GM21360 (cell line): ENCODE data around the gene FLT3.
"Not testable (repeated sequence)": the region's sequence is repeated elsewhere in the genome, so short reads cannot be mapped to it uniquely, and the experiment has no call there.

Experiments used
- ATAC-seq: cut with Tn5 transposase; IDR thresholded peaks from one replicate; pipeline ENCODE4 v1.9.1; 2021; ENCODE audit warnings: mild to moderate bottlenecking, moderate library complexity; ENCODE audit not compliant: unreplicated experiment

FLT3 gene

DNA sequence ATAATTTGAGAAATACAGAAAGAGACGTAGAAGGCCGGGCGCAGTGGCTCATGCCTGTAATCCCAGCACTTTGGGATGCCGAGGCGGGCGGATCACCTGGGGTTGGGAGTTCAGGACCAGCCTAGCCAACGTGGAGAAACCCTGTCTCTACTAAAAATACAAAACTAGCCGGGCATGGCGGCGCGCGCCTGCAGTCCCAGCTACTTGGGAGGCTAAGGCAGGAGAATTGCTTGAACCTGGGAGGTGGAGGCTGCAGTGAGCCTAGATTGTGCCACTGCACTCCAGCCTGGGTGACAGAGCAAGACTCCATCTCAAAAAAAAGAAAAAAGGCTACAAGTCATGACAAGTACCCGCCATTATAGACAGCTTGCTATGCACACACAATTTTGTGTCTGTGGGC is 95.4 kb downstream of the FLT3 start:
- not testable (repeated sequence) for ATAC-seq

DNA sequence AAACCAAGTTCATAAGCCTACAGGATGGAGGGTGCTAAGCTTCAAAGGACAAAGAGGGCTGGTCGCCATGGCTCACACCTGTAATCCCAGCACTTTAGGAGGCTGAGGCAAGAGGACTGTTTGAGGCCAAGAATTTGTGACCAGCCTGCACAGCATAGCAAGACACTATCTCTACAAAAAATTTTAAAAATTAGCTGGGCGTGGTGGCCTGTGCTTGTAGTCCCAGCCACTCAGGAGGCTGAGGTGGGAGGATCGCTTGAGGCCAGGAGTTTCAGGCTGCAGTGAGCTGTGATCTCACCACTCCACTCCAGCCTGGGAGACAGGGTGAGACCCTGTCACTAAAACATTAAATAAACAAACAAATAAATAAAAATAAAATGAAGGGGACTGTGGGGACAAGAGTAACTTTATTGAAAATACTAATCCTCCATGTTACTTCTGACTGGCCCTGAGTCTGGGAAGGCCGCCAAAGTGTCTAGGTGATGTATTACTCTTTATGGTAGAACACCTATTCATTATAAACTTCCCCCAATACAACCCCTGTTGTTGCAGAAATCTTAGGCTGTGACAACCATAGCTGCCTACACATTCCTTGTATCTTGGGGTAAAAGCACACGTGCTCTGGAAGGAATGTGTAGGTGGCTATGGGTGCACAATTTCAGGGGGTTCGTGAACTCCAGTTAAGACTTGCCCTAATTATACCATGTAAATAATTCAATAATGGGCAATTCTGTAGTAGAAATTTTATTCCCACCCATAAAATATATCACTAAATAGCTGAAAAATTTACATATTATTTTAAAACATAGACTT is 97.3 kb downstream of the FLT3 start:
- no peak for ATAC-seq

DNA sequence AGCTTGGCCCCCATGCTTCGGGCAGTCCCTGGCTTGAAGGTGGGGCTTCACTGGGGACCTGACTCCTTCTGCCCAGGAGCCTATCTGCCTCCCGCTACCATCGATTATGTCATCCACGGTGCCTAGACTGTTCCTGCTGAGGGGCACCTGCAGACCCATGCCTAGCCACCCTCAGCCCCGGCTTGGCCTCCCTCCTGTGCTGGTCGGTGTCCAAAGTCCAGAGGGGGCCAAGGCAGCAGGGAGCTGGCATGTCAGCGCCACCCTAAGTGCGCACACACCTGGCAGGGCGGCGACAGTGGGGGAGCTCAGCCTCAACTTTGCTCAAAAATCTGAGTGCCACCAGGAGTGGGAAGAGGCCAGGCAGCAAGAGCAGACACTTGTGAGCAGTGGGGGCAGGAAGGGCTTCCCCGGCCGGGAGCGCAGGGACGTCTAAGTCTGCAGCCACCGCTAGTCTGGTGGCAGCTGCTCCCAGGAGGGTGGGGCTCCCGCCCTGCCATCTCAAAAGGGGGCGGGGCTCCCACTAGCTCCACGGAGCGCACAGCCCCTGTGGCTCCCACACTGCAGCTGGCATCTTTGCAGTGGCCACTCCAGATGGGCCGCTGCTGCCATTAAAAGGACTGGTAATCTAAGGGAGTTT is 98.4 kb downstream of the FLT3 start:
- no peak for ATAC-seq

DNA sequence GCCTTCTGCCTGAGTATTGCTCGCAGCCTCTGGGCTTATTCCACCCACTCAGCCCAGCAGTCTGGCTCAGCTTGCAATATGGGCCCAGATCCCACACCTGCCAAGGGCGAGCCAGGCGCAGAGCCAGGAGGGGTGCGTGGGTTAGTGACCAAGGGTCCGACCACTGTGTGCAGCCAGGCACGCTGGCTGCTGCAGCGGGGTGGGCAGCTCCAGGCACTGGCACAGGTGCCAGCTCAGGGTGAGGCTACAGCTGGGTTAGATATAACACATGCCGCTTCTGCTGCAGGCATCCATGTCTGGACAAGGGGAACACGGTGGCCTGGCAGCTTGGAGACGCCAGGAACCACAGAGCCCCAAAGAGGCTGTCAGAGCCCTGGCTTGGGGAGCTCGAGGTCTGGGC is 99.3 kb downstream of the FLT3 start:
- ATAC-seq, result no peak

DNA sequence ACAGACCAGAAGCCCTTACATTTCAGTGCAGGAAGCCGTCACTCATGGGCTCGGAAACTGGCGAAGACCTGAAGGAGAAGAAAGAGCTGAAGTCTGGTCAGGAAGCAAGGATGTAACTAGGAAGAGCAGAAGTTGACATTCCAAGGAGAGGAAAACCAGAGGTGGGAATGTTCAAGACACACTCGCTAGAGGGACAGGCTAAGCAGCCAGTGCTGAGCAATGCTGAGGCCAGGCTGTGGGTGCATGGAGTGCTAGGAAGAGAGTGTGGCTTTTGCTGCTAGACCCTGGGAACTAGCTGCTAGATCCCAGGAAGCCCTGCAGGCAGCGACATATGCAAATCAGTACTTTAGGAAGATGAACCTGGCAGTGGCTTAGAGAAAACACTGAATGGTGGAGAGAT is 99.8 kb downstream of the FLT3 start:
- ATAC-seq, result no peak

DNA sequence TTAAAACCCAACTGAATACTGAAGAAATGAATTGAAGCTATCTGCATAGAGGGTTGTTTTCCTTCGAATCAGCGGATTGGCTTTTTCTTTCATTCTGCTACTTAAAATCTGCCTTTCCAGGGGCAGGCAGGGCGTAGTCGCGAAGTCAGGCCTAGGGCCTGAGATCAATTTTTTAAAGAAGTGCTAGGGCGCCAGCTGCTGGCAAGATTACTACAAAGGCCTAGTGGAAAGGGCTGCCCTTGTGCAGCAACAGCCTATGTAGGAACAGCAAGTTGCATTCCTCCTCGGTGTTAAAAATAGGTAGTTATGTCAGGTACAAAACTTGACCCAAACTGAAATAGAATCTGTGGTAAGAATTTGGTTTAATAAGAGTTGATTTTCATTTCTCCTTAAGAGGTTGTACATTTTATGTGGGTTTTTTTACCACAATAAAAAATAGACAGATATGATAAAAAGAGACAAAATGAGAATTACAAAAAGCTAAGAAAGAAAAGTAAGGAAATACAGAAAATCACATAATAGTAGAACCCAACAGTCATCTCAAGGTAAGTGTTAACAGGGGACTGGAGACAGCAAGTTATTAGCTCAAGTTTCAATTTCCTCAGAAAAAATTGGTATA is 102.4 kb downstream of the FLT3 start:
- ATAC-seq, result no peak

- ATAC-seq, result no peak
These were observed 108.5 kb downstream of the FLT3 start for GRCh38 chr13:27991881-27992280.

DNA sequence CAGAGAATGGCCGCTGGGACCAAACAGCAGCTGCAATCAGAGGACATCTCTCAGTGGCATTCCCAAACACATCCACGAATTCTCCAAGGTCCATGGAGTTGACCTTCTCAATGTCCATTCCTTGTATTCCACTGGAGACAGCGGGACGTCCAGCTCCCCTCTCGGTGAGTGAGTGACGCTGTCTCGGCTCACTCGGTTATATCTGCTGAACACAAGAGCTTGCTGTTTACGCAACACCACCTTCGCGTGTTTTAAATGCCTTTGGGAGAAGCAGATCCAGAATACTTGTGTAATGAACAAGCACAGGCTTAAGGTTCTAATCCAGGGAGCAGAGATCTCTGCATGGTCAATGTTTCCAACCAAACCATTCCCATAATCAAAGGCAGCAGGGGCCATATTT is 111.9 kb downstream of the FLT3 start, which contains the start of gene URAD:
Gene URAD (minus strand): TSS at position 174 of the 400 bp plus-strand sequence. CDS start 56 bp downstream, at position 118.
- no peak for ATAC-seq

GRCh38 chr13:27985600-27985999 is 114.8 kb downstream of the FLT3 start:
- ATAC-seq, result no peak

DNA sequence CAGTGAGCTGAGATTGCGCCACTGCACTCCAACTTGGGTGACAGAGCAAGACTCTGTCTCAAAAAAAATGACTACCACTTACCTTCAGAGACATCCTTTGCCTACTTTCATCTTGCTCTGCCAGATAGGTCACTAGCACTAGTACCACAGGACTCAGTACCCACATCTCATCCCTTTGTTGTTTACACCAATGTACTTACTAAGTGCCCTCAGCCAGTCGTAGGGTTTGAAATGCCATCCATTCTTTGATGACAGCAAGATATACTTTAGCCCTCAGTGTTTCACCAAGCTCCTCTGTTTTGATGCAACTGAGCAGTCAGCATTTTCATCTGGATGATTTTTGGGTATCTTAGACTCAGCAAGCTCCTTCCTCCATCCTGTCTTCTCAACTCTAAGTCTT is 118.0 kb downstream of the FLT3 start:
- ATAC-seq, result no peak

DNA sequence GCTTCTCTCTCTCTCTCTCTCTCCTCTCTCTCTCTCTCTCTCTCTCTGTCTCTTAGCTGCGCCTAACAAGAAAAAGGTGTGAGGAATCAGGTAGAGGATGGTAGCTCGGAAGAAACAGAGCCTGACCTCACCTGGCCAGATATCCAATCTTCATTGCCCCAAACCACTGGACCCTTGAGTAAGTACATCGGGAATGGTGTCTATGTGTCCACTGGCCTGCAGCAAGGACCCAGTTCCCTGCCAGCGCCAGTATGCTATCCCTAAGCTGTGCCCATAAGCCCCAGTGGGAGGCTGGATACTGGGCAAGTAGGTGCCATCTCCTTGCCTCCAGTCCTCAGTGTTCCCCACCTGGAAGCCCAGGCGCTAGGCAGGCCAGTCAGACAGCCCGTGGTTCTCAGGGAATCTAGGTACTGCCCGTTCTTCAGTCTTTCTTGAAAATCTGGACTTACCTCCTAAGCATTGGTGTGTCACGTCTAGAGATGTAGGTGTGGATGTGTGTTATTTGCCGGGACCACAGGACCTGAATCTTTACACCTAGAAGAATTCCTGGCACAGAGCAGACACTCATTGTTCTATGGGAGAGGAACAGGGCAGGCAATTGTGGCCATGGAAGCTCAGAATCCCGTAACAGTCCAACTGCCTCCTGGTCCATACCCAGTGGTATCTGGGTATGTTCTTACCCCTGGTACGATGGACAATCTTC is 119.2 kb downstream of the FLT3 start:
- no peak for ATAC-seq

DNA sequence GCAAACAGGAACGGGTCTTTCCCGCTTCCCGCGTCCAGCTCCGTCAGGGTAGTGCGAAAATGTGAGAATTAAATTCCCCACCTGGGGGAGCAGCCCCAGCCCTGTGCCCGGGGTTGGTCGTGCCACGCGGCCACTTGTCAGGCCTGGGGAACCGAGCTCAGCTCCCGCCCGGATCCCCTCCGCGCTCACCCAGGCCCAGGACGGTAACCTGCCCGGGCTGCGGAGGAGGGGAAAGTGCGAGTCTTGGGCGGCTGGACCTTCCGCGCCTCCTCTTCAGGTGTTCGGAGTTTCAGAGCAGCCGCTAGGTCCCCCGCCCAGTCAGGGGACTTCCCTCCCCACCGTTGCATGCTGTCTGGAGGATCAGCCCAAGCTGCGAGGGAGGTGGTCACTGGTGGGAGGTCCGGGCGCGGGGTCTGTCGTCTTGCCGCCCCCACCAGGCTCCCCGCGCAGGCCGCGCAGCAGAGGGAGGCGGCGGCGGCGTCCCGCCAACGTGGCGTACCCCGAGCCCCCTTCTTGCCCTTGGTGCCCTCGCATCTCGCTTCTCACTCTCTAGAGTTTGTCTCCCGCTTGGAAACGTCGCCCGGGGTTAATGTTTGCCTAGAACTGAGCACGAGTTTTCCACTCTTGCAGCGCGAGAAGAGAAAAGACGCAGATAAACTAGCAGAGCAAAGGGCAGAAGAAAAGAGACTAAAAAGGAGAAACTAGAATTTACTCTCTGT is 119.9 kb downstream of the FLT3 start:
- no peak for ATAC-seq

DNA sequence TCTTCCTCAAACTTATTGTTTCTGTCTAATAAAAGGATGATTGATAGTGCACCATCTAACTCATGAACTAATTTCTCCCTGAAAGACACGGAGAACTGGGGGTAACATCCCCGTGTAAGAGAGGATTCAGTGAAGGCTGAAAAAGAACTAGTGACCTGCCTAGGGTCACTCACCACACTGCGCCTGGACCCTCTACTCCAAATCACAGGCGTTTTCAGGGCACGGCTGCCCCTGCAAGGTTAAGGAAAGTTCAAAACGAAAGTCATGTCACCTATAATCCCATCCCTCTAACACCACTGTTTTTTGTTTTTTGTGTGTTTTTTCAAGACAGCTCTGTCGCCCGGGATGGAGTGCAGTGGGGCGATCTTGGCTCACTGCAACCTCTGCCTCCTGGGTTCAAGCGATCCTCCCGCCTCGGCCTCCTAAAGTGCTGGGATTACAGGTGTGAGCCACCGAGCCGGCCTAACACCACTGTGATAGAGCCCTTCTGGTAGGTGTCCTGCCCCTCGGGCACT is 120.6 kb downstream of the FLT3 start:
- ATAC-seq, result no peak

DNA sequence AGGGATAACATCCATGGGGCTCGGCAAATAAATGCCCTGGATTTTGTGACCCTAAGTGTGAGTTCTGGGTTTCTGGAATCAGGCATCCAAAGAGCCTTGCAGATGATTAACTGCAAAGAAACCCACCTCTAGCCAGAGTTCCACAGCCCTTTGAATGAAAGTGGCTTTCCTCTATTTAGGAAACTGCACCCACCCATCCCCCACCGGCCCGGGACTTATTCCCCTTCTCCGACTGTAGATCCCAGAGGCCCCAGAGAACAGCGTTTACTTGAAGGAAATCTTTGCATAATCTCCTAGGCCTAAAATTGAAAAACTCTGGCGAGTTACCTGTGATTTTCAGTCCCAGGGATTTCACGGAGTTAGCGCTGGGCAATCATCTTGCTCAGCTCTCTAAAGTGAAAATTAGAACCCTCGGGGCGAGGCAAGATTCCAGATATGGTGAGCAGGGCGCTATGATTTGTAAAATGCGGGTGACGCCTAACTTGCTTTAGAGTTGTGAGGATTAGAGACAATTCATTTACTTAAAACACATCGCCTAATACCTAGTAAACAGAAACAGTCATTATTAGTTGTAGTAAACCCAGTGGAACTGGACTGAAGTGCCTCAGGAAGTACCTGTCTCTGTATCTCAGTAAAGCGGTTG is 121.3 kb downstream of the FLT3 start:
- no peak for ATAC-seq

DNA sequence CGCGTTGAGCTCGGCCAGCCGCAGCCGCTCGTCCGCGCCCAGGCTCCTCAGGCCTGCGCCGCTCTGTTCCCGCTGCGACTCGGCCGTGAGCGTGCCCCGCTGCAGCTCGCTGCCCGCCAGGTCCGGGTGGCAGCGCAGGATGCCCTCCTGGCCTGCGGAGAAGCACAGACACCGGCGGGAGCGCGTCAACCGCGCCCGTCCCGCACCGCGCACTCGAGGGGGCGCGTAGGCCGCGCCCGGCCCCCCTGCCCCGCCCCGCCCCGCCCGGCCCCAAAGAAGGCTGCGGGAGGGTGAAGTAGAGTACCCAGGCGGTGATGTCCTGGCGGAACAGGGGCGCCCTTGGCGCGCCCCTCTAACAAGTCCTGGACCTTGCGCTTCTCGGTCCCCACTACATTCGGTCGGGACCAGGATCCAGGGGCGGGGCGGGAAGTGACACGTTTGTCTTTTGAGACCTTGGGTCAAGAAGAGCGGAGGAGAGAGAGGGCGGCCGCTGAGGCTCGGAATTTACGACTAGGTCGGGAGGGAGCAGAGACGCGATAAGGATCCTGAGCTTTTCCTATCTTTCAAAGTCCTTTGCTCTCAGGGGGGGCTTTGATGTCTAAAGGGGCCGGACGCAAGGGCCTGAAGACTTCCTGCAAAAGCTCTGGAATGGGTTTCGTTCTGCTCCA is 121.9 kb downstream of the FLT3 start:
- no peak for ATAC-seq

GRCh38 chr13:27977476-27978300 is 122.7 kb downstream of the FLT3 start:
- no peak for ATAC-seq

GRCh38 chr13:27976362-27977091 is 123.8 kb downstream of the FLT3 start:
- ATAC-seq, result no peak
